HFFc6 (cell line): ENCODE results near the gene CLTA. TPM values are rescaled to one million over a fixed set of nuclear protein-coding genes. Genes with fewer than 3 reads are reported as not detected.

ENCODE experiments used
- DNase-seq: peaks from one replicate; pipeline ENCODE4 v3.0.0-alpha.2; 2018
- H3K27ac Mint-ChIP-seq: 2 replicates; pipeline ENCODE4 v1.8.0; 2020; ENCODE audit warnings: mild to moderate bottlenecking, mixed read lengths
- H3K27me3 Mint-ChIP-seq: 2 replicates; pipeline ENCODE4 v1.8.0; 2021; ENCODE audit warnings: mild to moderate bottlenecking, moderate library complexity, mixed read lengths; ENCODE audit not compliant: insufficient read depth
- H3K36me3 Mint-ChIP-seq: 2 replicates; pipeline ENCODE4 v1.8.0; 2021; ENCODE audit warnings: low read depth, mixed read lengths
- H3K4me1 Mint-ChIP-seq: 2 replicates; pipeline ENCODE4 v1.8.0; 2020; ENCODE audit warnings: low read depth, mixed read lengths
- H3K4me3 Mint-ChIP-seq: 2 replicates; pipeline ENCODE4 v1.8.0; 2020; ENCODE audit warnings: mild to moderate bottlenecking, moderate library complexity, mixed read lengths
- H3K9me3 Mint-ChIP-seq: 2 replicates; pipeline ENCODE4 v1.8.0; 2020; ENCODE audit warnings: mild to moderate bottlenecking, mixed read lengths
- total RNA-seq, 6 experiments: library from RNA; stranded (reverse); fragmentation: NEBNext Ultra II Directional; extraction: Animal tissue kit (Norgen Biotek cat#: 25700); gene quantifications; 2 replicates in 1 of 6; 3 replicates in 5 of 6; pipeline ENCODE4 v1.2.3, GENCODE V29; 2021
- TF ChIP-seq, protein P1 (sequence below): fragments of 200-600 bp; sonication (generic); IDR thresholded peaks from 2 replicates; pipeline ENCODE4 v1.5.0; 2021; ENCODE audit warnings: antibody characterized with exemption, mild to moderate bottlenecking

CLTA gene
- total RNA-seq, 6 experiments from 2014 or later = 247 to 272 (median 259) TPM

DNA sequence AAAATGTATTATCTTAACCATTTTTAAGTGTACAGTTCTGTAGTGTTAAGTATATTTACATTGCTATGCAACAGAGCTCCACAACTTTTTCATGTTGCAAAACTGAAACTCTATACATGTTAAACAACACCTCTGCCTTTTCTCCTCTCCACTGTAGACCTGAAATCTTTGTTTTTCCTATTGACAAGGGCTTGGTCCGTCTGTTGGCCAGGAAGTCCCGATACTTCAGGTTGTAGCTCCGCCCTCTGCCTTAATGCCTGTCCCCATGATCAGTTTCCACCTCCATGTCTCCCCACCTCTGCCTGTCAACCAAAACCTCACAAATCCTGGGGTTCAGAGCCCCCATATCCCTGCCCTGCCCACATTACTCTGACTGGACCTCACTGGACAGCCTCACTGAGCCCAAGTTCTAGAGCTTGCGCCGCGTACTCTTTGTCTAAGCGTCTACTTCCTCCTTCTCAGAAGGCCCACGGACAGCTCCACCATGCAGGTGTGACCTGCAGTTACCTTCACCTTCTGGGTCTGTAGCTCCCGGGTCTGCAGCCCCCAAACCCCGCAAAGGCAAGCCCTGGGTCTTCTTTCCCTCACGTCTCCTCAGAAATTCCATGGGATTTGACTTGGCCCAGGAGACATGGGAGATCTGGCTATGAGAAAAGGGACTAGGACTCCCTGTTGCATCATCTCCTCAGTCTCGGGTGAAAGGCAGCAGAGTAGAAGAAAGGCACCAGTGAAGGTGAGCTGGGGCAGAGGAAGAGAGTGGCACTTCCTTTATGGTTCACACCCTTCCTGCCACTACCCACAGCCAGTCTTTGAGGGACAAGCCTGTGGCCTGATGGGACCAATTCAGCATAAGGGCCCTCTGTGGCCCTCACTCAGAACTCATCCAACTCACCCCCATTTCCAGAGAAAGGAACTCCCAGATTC is 46.1 kb upstream of the CLTA start:
- no peak for DNase-seq
- Mint-ChIP-seq H3K9me3 (peaks cover 8% of the 10 kb centered on the region), H3K4me3 (no peak overlapping the region), H3K36me3 (peaks cover 20% of the 10 kb centered on the region), H3K27me3 (peaks cover 5% of the 10 kb centered on the region), H3K27ac (no peak overlapping the region; the same call in 1 of the 2 replicates), H3K4me1 (peaks cover 51% of the 10 kb centered on the region)
- TF ChIP-seq, protein P1, sequence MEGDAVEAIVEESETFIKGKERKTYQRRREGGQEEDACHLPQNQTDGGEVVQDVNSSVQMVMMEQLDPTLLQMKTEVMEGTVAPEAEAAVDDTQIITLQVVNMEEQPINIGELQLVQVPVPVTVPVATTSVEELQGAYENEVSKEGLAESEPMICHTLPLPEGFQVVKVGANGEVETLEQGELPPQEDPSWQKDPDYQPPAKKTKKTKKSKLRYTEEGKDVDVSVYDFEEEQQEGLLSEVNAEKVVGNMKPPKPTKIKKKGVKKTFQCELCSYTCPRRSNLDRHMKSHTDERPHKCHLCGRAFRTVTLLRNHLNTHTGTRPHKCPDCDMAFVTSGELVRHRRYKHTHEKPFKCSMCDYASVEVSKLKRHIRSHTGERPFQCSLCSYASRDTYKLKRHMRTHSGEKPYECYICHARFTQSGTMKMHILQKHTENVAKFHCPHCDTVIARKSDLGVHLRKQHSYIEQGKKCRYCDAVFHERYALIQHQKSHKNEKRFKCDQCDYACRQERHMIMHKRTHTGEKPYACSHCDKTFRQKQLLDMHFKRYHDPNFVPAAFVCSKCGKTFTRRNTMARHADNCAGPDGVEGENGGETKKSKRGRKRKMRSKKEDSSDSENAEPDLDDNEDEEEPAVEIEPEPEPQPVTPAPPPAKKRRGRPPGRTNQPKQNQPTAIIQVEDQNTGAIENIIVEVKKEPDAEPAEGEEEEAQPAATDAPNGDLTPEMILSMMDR = no peak

DNA sequence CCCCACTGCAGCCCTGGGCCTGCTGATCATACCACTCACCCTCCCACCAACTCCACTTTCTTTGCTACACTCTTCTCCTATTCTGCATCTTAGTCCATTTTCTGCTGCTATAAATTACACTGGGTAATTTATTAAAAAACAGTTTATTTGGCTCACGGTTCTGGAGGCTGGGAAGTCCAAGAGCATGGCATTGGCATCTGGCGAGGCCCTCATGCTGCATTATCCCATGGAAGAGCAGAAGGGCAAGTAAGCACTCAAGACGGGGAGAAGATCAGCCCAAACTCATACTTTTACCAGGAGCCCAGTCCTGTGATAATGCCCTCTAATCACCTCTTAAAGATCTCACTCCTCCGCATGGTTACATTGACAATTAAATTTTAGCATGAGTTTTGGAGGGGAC is 44.8 kb upstream of the CLTA start:
- no peak overlapping the region for H3K4me3 Mint-ChIP-seq
- H3K9me3 Mint-ChIP-seq = peaks cover 8% of the 10 kb centered on the region
- peaks cover 51% of the 10 kb centered on the region for H3K4me1 Mint-ChIP-seq
- no peak for DNase-seq
- TF ChIP-seq, protein P1 = no peak
- H3K27ac Mint-ChIP-seq = no peak overlapping the region
- H3K36me3 Mint-ChIP-seq = peaks cover 22% of the 10 kb centered on the region
- H3K27me3 Mint-ChIP-seq = peaks cover 3% of the 10 kb centered on the region

DNA sequence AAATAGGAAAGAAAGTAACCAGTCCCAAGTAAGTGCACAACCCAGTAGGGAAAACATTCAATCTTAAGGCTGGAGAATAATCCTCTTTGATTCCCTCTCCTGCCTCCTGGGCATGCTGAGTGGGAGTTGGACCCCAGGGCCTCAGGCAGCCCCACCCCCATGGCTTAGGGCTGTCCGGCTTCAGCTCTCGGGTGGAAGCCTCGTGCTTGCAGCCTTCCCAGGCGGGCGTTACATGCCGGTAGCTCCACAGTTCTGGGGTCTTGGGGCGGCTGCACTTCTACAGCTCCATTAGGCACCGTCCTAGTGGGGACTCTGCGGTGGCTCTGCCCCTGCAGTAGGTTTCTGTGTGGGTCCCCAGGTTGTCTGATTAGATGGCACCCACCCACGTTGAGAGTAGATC is 44.1 kb upstream of the CLTA start:
- TF ChIP-seq, protein P1 = no peak
- peaks cover 51% of the 10 kb centered on the region for H3K4me1 Mint-ChIP-seq
- DNase-seq = no peak
- peaks cover 3% of the 10 kb centered on the region for H3K27me3 Mint-ChIP-seq
- H3K4me3 Mint-ChIP-seq = no peak overlapping the region
- peaks cover 8% of the 10 kb centered on the region for H3K9me3 Mint-ChIP-seq
- peaks cover 24% of the 10 kb centered on the region for H3K36me3 Mint-ChIP-seq
- H3K27ac Mint-ChIP-seq = no peak overlapping the region

DNA sequence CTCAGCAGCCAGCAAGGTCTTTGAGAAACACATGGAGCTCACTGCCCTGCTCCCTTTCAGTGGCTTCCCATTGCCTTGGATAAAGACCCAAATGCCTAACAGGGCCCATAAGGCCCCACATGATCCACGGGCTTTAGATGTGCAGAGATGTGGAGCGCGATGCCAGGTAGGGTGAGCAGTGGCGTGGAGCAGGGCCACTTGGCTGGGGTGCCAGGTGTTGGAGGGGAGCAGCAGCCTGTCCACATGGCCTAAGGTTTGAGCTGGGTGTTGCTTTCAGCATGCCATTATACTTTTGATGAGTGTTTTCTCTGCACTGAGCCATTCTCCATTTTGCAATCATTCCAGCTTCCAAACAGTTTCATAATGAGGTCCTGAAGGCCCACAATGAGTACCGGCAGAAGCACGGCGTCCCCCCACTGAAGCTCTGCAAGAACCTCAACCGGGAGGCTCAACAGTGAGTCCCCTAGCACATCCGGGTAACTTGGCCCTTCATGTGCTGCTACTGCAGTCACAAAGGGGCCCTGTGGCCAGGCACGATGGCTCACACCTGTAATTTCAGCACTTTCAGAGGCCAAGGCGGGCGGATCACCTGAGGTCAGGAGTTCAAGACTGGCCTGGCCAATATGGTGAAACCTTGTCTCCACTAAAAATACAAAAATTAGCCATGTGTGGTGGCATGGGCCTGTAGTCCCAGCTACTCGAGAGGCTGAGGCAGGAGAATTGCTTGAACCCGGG is 43.1 kb upstream of the CLTA start:
- Mint-ChIP-seq H3K36me3 (peaks cover 24% of the 10 kb centered on the region), H3K4me3 (peak overlapping the region; percentile 23; the same call in 1 of the 2 replicates), H3K9me3 (peaks cover 8% of the 10 kb centered on the region), H3K27ac (no peak overlapping the region), H3K4me1 (peaks cover 58% of the 10 kb centered on the region), H3K27me3 (peaks cover 3% of the 10 kb centered on the region)
- TF ChIP-seq, protein P1 = no peak
- DNase-seq = no peak

DNA sequence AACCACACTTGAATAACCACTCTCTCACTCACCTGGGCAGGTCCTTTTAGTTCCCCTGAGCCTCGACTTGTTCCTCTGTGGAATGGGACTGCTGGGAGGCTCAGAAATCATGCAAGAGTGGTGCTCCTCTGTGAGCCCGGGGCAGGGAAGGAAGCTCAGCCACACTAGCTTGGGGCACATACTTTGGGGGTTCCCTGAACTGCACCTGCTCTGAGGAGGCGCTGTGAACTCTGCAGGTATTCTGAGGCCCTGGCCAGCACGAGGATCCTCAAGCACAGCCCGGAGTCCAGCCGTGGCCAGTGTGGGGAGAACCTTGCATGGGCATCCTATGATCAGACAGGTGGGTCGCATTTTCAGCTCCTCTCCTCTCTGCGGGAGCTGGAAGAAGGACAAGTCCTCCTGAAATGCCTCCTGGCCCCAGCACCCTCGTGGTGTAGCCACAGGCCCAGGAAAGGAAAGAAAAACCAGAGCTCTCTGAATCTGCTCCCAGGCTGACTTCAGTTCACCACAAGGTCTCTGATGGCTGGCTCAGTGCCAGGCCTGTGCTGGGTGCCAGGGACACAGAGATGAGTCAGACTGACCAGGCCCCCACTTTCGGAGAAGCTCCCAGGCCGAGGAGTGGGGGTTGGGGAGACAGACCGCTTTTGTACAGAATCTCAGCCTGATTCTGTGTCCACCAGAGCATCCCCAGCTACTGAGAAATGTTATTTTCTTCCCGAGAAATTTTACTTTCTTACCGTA is 42.2 kb upstream of the CLTA start:
- peaks cover 61% of the 10 kb centered on the region for H3K4me1 Mint-ChIP-seq
- peaks cover 24% of the 10 kb centered on the region for H3K36me3 Mint-ChIP-seq
- H3K4me3 Mint-ChIP-seq = peak overlapping the region; percentile 67
- peaks cover 3% of the 10 kb centered on the region for H3K27me3 Mint-ChIP-seq
- DNase-seq = peak; percentile 98
- peak overlapping the region; percentile 76 for H3K27ac Mint-ChIP-seq
- TF ChIP-seq, protein P1 = no peak
- peaks cover 8% of the 10 kb centered on the region for H3K9me3 Mint-ChIP-seq
